Measurements from ENCODE around the gene MPC1L.

MPC1L gene

GRCh38 chrX:40644821-40645358 lies 21.7 kb downstream of the MPC1L start:
- DNase-seq (ENCODE audit: insufficient read length) (peak; percentile 37), FAIRE-seq (peak; percentile 97)
- TF ChIP-seq TAF1 (IDR thresholded peaks at IDR 0.05; ENCODE audit: borderline replicate concordance, low read depth, low read length) (peak; percentile 73; the same call in 1 of the 2 replicates), POLR2A (IDR thresholded peaks at IDR 0.05; ENCODE audit: low read depth, low read length) (no peak)

- TF ChIP-seq POLR2A (IDR thresholded peaks at IDR 0.05; ENCODE audit: low read depth, low read length), result no peak
- no peak for TF ChIP-seq POLR2AphosphoS5 (IDR thresholded peaks at IDR 0.05; ENCODE audit: low read depth, low read length)
- TF ChIP-seq TAF1 (IDR thresholded peaks at IDR 0.05; ENCODE audit: borderline replicate concordance, low read depth, low read length), result no peak
- DNase-seq (ENCODE audit: insufficient read length) (peak; percentile 38), FAIRE-seq (peak; percentile 70)
Measured at GRCh38 chrX:40646489-40647306, 23.5 kb downstream of the MPC1L start.

GRCh38 chrX:40647307-40648197 lies 24.3 kb downstream of the MPC1L start, which contains the start of gene CXorf38:
Gene CXorf38 (minus strand): TSS chrX:40647561. CDS start chrX:40647520, 41 bp downstream.
- TF ChIP-seq POLR2AphosphoS5 (IDR thresholded peaks at IDR 0.05; ENCODE audit: low read depth, low read length), result peak; percentile 79
- TF ChIP-seq TAF1 (IDR thresholded peaks at IDR 0.05; ENCODE audit: borderline replicate concordance, low read depth, low read length), result no peak
- peak; percentile 65 for TF ChIP-seq POLR2A (IDR thresholded peaks at IDR 0.05; ENCODE audit: low read depth, low read length)
- FAIRE-seq (peak; percentile 100), DNase-seq (ENCODE audit: insufficient read length) (peak; percentile 66)

- FAIRE-seq (peak; percentile 94), DNase-seq (ENCODE audit: insufficient read length) (no peak)
- no peak for TF ChIP-seq POLR2AphosphoS5 (IDR thresholded peaks at IDR 0.05; ENCODE audit: low read depth, low read length)
Measured at GRCh38 chrX:40651620-40652223, 28.5 kb downstream of the MPC1L start.

- DNase-seq (ENCODE audit: insufficient read length) (no peak), FAIRE-seq (no peak)
- TF ChIP-seq TAF1 (IDR thresholded peaks at IDR 0.05; ENCODE audit: borderline replicate concordance, low read depth, low read length) (no peak), POLR2AphosphoS5 (IDR thresholded peaks at IDR 0.05; ENCODE audit: low read depth, low read length) (no peak), POLR2A (IDR thresholded peaks at IDR 0.05; ENCODE audit: low read depth, low read length) (no peak)
Measured at GRCh38 chrX:40652664-40653063, 29.4 kb downstream of the MPC1L start.

- no peak for FAIRE-seq
- no peak for DNase-seq (ENCODE audit: insufficient read length)
- TF ChIP-seq TAF1 (IDR thresholded peaks at IDR 0.05; ENCODE audit: borderline replicate concordance, low read depth, low read length) (no peak), POLR2A (IDR thresholded peaks at IDR 0.05; ENCODE audit: low read depth, low read length) (no peak), POLR2AphosphoS5 (IDR thresholded peaks at IDR 0.05; ENCODE audit: low read depth, low read length) (no peak)
Measured at GRCh38 chrX:40653535-40653934, 30.3 kb downstream of the MPC1L start.

GRCh38 chrX:40660381-40660780 lies 37.2 kb downstream of the MPC1L start:
- DNase-seq (ENCODE audit: insufficient read length) (no peak), FAIRE-seq (no peak)
- TF ChIP-seq POLR2A (IDR thresholded peaks at IDR 0.05; ENCODE audit: low read depth, low read length) (no peak), POLR2AphosphoS5 (IDR thresholded peaks at IDR 0.05; ENCODE audit: low read depth, low read length) (no peak), TAF1 (IDR thresholded peaks at IDR 0.05; ENCODE audit: borderline replicate concordance, low read depth, low read length) (no peak)

GRCh38 chrX:40661489-40661888 lies 38.3 kb downstream of the MPC1L start:
- no peak for TF ChIP-seq TAF1 (IDR thresholded peaks at IDR 0.05; ENCODE audit: borderline replicate concordance, low read depth, low read length)
- no peak for TF ChIP-seq POLR2AphosphoS5 (IDR thresholded peaks at IDR 0.05; ENCODE audit: low read depth, low read length)
- no peak for TF ChIP-seq POLR2A (IDR thresholded peaks at IDR 0.05; ENCODE audit: low read depth, low read length)
- no peak for FAIRE-seq
- DNase-seq (ENCODE audit: insufficient read length), result no peak

- no peak for TF ChIP-seq POLR2AphosphoS5 (IDR thresholded peaks at IDR 0.05; ENCODE audit: low read depth, low read length)
- no peak for TF ChIP-seq TAF1 (IDR thresholded peaks at IDR 0.05; ENCODE audit: borderline replicate concordance, low read depth, low read length)
- FAIRE-seq (peak; percentile 78), DNase-seq (ENCODE audit: insufficient read length) (no peak)
Measured at GRCh38 chrX:40663078-40663740, 40.0 kb downstream of the MPC1L start.

GRCh38 chrX:40663880-40664630 lies 40.8 kb downstream of the MPC1L start:
- TF ChIP-seq POLR2AphosphoS5 (IDR thresholded peaks at IDR 0.05; ENCODE audit: low read depth, low read length) (no peak), POLR2A (IDR thresholded peaks at IDR 0.05; ENCODE audit: low read depth, low read length) (no peak), TAF1 (IDR thresholded peaks at IDR 0.05; ENCODE audit: borderline replicate concordance, low read depth, low read length) (no peak)
- no peak for FAIRE-seq
- no peak for DNase-seq (ENCODE audit: insufficient read length)

All from GM12892 (cell line).